KMS-11 (cell line): ENCODE data around the gene LCA5.

ENCODE experiments used
- H2AFZ ChIP-seq: fragments of 200-600 bp; sonication (generic); 2 replicates; pipeline ENCODE4 v1.6.1; 2016; ENCODE audit warnings: antibody characterized with exemption, mixed run types, low read depth
- H3K27ac ChIP-seq: fragments of 200-600 bp; sonication (generic); 2 replicates; pipeline ENCODE4 v1.6.1; 2016; ENCODE audit warnings: mild to moderate bottlenecking, mixed run types
- H3K27me3 ChIP-seq: fragments of 200-600 bp; sonication (generic); 2 replicates; pipeline ENCODE4 v1.6.1; 2017; ENCODE audit warnings: mild to moderate bottlenecking, low read depth, mixed run types, moderate library complexity; ENCODE audit not compliant: insufficient read depth
- H3K36me3 ChIP-seq: fragments of 200-600 bp; sonication (generic); 2 replicates; pipeline ENCODE4 v1.6.1; 2017; ENCODE audit warnings: mild to moderate bottlenecking, mixed run types; ENCODE audit not compliant: insufficient read depth
- H3K4me1 ChIP-seq: fragments of 200-600 bp; sonication (generic); 2 replicates; pipeline ENCODE4 v1.6.1; 2016; ENCODE audit warnings: mild to moderate bottlenecking, low read depth, mixed run types; ENCODE audit not compliant: poor library complexity, severe bottlenecking
- H3K4me2 ChIP-seq: fragments of 200-600 bp; sonication (generic); 2 replicates; pipeline ENCODE4 v1.7.0; 2016; ENCODE audit warnings: mild to moderate bottlenecking, mixed run types
- H3K4me3 ChIP-seq: fragments of 200-600 bp; sonication (generic); IDR thresholded peaks from 2 replicates; pipeline ENCODE4 v1.6.1; 2017; ENCODE audit warnings: low read depth, low read length, mixed read lengths; ENCODE audit not compliant: insufficient read depth
- H3K79me2 ChIP-seq: fragments of 200-600 bp; sonication (generic); 2 replicates; pipeline ENCODE4 v1.6.1; 2016; ENCODE audit warnings: low read depth, mixed run types; ENCODE audit not compliant: insufficient read depth
- H3K9ac ChIP-seq: fragments of 200-600 bp; sonication (generic); 2 replicates; pipeline ENCODE4 v1.6.1; 2016; ENCODE audit warnings: mild to moderate bottlenecking, mixed run types
- H4K20me1 ChIP-seq: fragments of 200-600 bp; sonication (generic); 2 replicates; pipeline ENCODE4 v1.6.1; 2016; ENCODE audit warnings: mild to moderate bottlenecking, mixed run types; ENCODE audit not compliant: insufficient read depth
- TF ChIP-seq, protein P1 (sequence below): fragments of 200-600 bp; sonication (generic); conservative IDR thresholded peaks from 2 replicates; pipeline ENCODE4 v1.6.1; 2017; ENCODE audit warnings: low read depth, mild to moderate bottlenecking, antibody characterized with exemption, low read length, moderate library complexity, mixed read lengths

LCA5 gene

DNA sequence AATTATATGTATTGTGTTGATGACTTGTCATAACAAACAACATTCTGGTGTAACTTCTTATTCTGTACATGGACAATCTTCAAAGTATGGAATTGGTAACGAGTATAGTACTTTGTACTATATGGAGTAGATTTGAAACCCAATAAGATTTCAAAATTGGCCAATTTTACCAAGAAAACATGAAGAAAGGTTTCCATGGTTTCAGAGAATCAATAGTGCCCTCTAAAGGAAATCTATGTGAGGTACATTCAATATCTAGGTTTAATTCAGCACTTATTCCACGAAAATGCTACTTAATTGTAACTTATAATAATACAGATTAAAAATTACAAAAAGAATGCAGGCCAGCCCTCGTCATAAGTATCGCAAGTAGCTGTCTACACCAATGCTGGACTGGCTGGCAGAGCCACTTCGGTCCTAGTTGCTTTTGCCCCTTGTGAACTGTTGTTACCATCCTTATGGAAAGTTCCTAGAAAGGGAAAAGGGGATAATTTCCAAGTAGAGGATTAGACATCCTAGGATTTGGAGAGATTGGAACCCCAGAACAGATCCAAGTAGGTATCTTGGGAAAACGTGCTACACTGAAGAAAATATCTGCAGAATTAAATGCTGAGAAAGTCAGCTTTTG is 70.9 kb downstream of the LCA5 start:
- H2AFZ ChIP-seq = no peak overlapping the region
- no peaks in the 10 kb centered on the region for H3K36me3 ChIP-seq
- no peak overlapping the region for H3K27ac ChIP-seq
- no peaks in the 10 kb centered on the region for H3K79me2 ChIP-seq
- TF ChIP-seq, protein P1, sequence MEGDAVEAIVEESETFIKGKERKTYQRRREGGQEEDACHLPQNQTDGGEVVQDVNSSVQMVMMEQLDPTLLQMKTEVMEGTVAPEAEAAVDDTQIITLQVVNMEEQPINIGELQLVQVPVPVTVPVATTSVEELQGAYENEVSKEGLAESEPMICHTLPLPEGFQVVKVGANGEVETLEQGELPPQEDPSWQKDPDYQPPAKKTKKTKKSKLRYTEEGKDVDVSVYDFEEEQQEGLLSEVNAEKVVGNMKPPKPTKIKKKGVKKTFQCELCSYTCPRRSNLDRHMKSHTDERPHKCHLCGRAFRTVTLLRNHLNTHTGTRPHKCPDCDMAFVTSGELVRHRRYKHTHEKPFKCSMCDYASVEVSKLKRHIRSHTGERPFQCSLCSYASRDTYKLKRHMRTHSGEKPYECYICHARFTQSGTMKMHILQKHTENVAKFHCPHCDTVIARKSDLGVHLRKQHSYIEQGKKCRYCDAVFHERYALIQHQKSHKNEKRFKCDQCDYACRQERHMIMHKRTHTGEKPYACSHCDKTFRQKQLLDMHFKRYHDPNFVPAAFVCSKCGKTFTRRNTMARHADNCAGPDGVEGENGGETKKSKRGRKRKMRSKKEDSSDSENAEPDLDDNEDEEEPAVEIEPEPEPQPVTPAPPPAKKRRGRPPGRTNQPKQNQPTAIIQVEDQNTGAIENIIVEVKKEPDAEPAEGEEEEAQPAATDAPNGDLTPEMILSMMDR = peak; percentile 49
- no peak overlapping the region for H3K9ac ChIP-seq
- H3K27me3 ChIP-seq = no peaks in the 10 kb centered on the region
- H3K4me1 ChIP-seq = no peaks in the 10 kb centered on the region
- H3K4me2 ChIP-seq = no peak overlapping the region
- no peaks in the 10 kb centered on the region for H4K20me1 ChIP-seq
- no peak overlapping the region for H3K4me3 ChIP-seq

DNA sequence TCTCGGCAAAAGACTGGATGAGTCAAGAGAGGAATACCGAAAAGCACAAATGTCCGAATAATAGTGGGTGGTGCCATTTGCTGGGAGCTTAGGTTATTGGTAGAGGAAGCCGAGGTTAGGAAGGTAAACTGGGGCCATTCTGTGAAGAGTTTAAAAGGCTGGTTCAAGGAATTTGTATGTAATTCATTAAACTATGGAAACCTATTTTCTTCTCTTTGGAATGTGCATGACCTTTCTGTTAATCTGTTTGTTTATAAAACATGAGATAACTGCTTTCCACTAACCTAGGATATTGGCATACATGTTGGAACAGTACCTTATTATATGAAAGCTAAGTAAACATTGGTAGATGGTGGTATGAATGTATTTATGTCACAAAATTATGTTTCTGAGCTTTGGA is 71.8 kb downstream of the LCA5 start:
- H3K9ac ChIP-seq = no peak overlapping the region
- H3K27me3 ChIP-seq = no peaks in the 10 kb centered on the region
- H3K4me1 ChIP-seq = no peaks in the 10 kb centered on the region
- H3K36me3 ChIP-seq = no peaks in the 10 kb centered on the region
- H4K20me1 ChIP-seq = no peaks in the 10 kb centered on the region
- no peak overlapping the region for H3K4me3 ChIP-seq
- no peak overlapping the region for H3K27ac ChIP-seq
- no peak overlapping the region for H2AFZ ChIP-seq
- TF ChIP-seq, protein P1 = no peak
- no peaks in the 10 kb centered on the region for H3K79me2 ChIP-seq
- no peak overlapping the region for H3K4me2 ChIP-seq

DNA sequence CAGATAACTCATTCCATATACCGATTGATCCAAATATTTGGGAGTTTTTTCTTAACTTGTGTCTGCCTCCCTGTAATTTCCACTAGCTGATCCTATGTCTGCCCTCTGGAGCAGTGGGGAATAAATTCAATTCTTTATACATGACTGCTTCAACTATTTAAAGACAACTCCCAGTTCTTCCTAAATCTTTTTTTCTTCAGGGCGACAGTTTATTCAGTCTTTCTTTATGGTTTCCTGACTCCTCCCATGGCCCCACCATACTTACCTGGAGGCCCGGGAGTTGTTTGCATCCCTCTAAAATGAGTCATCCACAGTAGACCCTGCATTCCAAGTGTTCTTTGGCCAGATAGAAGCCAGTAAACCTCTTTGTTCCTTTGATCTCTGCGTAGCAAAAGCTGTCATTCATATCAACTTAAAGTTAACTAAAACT is 73.6 kb downstream of the LCA5 start:
- H3K4me1 ChIP-seq = no peaks in the 10 kb centered on the region
- H3K27me3 ChIP-seq = no peaks in the 10 kb centered on the region
- TF ChIP-seq, protein P1 = no peak
- no peaks in the 10 kb centered on the region for H3K79me2 ChIP-seq
- H3K4me3 ChIP-seq = no peak overlapping the region
- H3K36me3 ChIP-seq = no peaks in the 10 kb centered on the region
- no peak overlapping the region for H2AFZ ChIP-seq
- H3K27ac ChIP-seq = no peak overlapping the region
- H3K4me2 ChIP-seq = no peak overlapping the region
- no peak overlapping the region for H3K9ac ChIP-seq
- H4K20me1 ChIP-seq = no peaks in the 10 kb centered on the region

DNA sequence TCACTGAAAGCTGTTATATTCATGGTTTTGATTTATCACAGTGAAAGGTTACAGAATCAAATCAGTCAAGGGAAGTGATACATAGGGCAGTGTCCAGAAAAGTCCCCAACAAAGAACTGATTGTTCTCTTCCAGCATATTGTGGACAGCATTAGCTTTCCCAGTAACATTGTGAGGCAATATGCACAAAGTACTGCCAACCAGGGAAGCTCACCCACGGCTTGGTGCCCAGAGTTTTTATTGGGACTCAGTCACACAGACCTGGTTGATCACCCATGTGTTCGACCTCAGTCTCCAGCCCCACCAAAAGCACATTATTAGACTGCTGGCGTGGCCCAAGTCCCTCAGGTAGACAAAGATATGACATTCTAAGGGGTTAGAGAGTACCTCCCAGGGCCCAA is 76.0 kb downstream of the LCA5 start:
- Histone ChIP-seq H3K27ac (no peak overlapping the region), H3K4me3 (no peak overlapping the region), H3K36me3 (no peaks in the 10 kb centered on the region), H4K20me1 (no peaks in the 10 kb centered on the region), H3K9ac (no peak overlapping the region), H3K79me2 (no peaks in the 10 kb centered on the region), H3K4me1 (no peaks in the 10 kb centered on the region), H3K27me3 (no peaks in the 10 kb centered on the region), H3K4me2 (no peak overlapping the region), H2AFZ (no peak overlapping the region)
- TF ChIP-seq, protein P1 = no peak
